HCT116 (cell line): ENCODE results near the gene ATP2C1. TPM values are rescaled to one million over a fixed set of nuclear protein-coding genes. Genes with fewer than 3 reads are reported as not detected.

ENCODE experiments used
- ATAC-seq: fragments of 200-7000 bp; cut with Tn5 transposase; 2 replicates; pipeline ENCODE4 v1.9.1; 2020; ENCODE audit warnings: mild to moderate bottlenecking, moderate library complexity
- BruUV-seq: library from RNA; stranded (reverse); fragments of 400-500 nt; replicated peaks from 2 replicates; lab custom pipeline; 2021; lab: Mats Ljungman, UMichigan
- CTCF ChIA-PET: fragments of 300-600 bp; sonication (Branson Sonifier 250); formaldehyde crosslinking; loops from one replicate; lab custom pipeline; 2021; ENCODE audit warnings: antibody characterized with exemption; lab: Charles Lee
- POLR2A ChIA-PET: fragments of 300-600, 350-600 bp; sonication (Branson Sonifier 250); formaldehyde crosslinking; loops from one replicate; lab custom pipeline; 2021; ENCODE audit warnings: antibody characterized with exemption; lab: Charles Lee
- RAD21 ChIA-PET, 2 experiments: fragments of 300-600 bp; sonication (Branson Sonifier 250); formaldehyde crosslinking; loops; one replicate each; lab custom pipeline; 2023; ENCODE audit warnings: low total read pairs in 2 of 2; ENCODE audit not compliant: uncharacterized antibody in 2 of 2, unreplicated experiment in 2 of 2, low non-redundant PET in 1 of 2; lab: Charles Lee
- DNase-seq: peaks from one replicate; pipeline ENCODE4 v3.0.0-alpha.2; 2010; ENCODE audit warnings: low read depth, low spot score
- H2AFZ ChIP-seq: fragments of 200-600 bp; shearing (Covaris generic), sonication (generic); 2 replicates; pipeline ENCODE4 v1.6.1; 2017; ENCODE audit warnings: low read depth, mixed run types, mixed read lengths, antibody characterized with exemption, low read length; ENCODE audit not compliant: poor library complexity, severe bottlenecking
- H3K27ac ChIP-seq: 2 replicates; pipeline ENCODE4 v1.5.1; 2012; ENCODE audit warnings: low read depth, low read length
- H3K27me3 ChIP-seq: fragments of 200-600 bp; sonication (generic); 2 replicates; pipeline ENCODE4 v1.6.1; 2016; ENCODE audit warnings: mixed run types, low read length, mixed read lengths; ENCODE audit not compliant: insufficient read depth
- H3K36me3 ChIP-seq, 2 experiments: fragments of 200-500 bp in 1 of 2; fragments of 200-600 bp in 1 of 2; sonication (Bioruptor generic) in 1 of 2; sonication (generic) in 1 of 2; 2 replicates each; pipeline versions ENCODE4 v1.5.1 to v1.6.1; 2014 to 2016; ENCODE audit warnings: low read length in 2 of 2, inconsistent platforms in 1 of 2, mixed read lengths in 1 of 2, mixed run types in 1 of 2; ENCODE audit not compliant: insufficient read depth in 2 of 2, control insufficient read depth in 1 of 2
- H3K4me1 ChIP-seq, 2 experiments: fragments of 200-600 bp in 1 of 2; sonication (generic) in 1 of 2; 2 replicates each; pipeline versions ENCODE4 v1.5.1 to v1.6.1; 2012 to 2017; ENCODE audit warnings: low read length in 2 of 2, inconsistent platforms in 1 of 2, mild to moderate bottlenecking in 1 of 2, mixed read lengths in 1 of 2, mixed run types in 1 of 2, moderate library complexity in 1 of 2; ENCODE audit not compliant: insufficient read depth in 2 of 2, control insufficient read depth in 1 of 2
- H3K4me2 ChIP-seq: fragments of 200-600 bp; sonication (generic); 2 replicates; pipeline ENCODE4 v1.6.1; 2017; ENCODE audit warnings: mixed run types, low read length, mixed read lengths
- H3K4me3 ChIP-seq, 2 experiments: fragments of 200-600 bp in 1 of 2; sonication (generic) in 1 of 2; replicated peaks in 1 of 2; 2 replicates each; pipeline ENCODE4 v1.5.1; 2011 to 2016; ENCODE audit warnings: low read length in 2 of 2, control low read depth in 1 of 2, low read depth in 1 of 2, mild to moderate bottlenecking in 1 of 2, mixed read lengths in 1 of 2, mixed run types in 1 of 2
- H3K79me2 ChIP-seq: fragments of 200-600 bp; sonication (generic); 2 replicates; pipeline ENCODE4 v1.6.1; 2017; ENCODE audit warnings: mild to moderate bottlenecking, mixed run types, low read length, moderate library complexity, mixed read lengths; ENCODE audit not compliant: insufficient read depth
- H3K9ac ChIP-seq: fragments of 200-600 bp; sonication (generic); 2 replicates; pipeline ENCODE4 v1.6.1; 2016; ENCODE audit warnings: low read length, mixed read lengths
- H3K9me2 ChIP-seq: fragments of 200-600 bp; sonication (generic), shearing (Covaris generic); 2 replicates; pipeline ENCODE4 v1.6.1; 2017; ENCODE audit warnings: mixed run types, mild to moderate bottlenecking, moderate library complexity; ENCODE audit not compliant: insufficient read depth
- H3K9me3 ChIP-seq, 2 experiments: fragments of 200-500 bp in 1 of 2; fragments of 200-600 bp in 1 of 2; sonication (Bioruptor generic) in 1 of 2; sonication (generic) in 1 of 2; 2 replicates each; pipeline ENCODE4 v1.6.1; 2014 to 2017; ENCODE audit warnings: low read length in 2 of 2, mixed read lengths in 2 of 2, inconsistent platforms in 1 of 2, low read depth in 1 of 2, mild to moderate bottlenecking in 1 of 2, mixed run types in 1 of 2, moderate library complexity in 1 of 2; ENCODE audit not compliant: control insufficient read depth in 1 of 2, insufficient read depth in 1 of 2
- H4K20me1 ChIP-seq: fragments of 200-600 bp; sonication (generic), shearing (Covaris generic); 2 replicates; pipeline ENCODE4 v1.6.1; 2017; ENCODE audit warnings: mixed run types, mild to moderate bottlenecking, moderate library complexity; ENCODE audit not compliant: insufficient read depth
- CBX3 ChIP-seq: IDR thresholded peaks from 2 replicates; pipeline ENCODE4 v1.6.1; 2012; ENCODE audit warnings: low read depth
- CEBPB ChIP-seq: IDR thresholded peaks from 2 replicates; pipeline ENCODE4 v1.6.1; 2012; ENCODE audit warnings: low read depth
- EGR1 ChIP-seq: IDR thresholded peaks from 2 replicates; pipeline ENCODE4 v1.6.1; 2012; ENCODE audit warnings: low read depth
- ELF1 ChIP-seq: IDR thresholded peaks from 2 replicates; pipeline ENCODE4 v1.6.1; 2012; ENCODE audit warnings: low read depth, borderline replicate concordance
- FOSL1 ChIP-seq: IDR thresholded peaks from 2 replicates; pipeline ENCODE4 v1.6.1; 2012; ENCODE audit warnings: low read depth
- POLR2AphosphoS5 ChIP-seq: IDR thresholded peaks from 2 replicates; pipeline ENCODE4 v1.6.1; 2011; ENCODE audit warnings: mild to moderate bottlenecking, low read depth, low read length, moderate library complexity
- REST ChIP-seq: IDR thresholded peaks from 2 replicates; pipeline ENCODE4 v1.6.1; 2012; ENCODE audit warnings: low read depth
- SIN3A ChIP-seq: IDR thresholded peaks from 2 replicates; pipeline ENCODE4 v1.6.1; 2012; ENCODE audit warnings: low read depth
- SP1 ChIP-seq: IDR thresholded peaks from 2 replicates; pipeline ENCODE4 v1.6.1; 2012; ENCODE audit warnings: low read depth
- SRF ChIP-seq: IDR thresholded peaks from 2 replicates; pipeline ENCODE4 v1.6.1; 2012; ENCODE audit warnings: low read depth
- TCF7L2 ChIP-seq: IDR thresholded peaks from 2 replicates; pipeline ENCODE4 v1.7.0; 2011; ENCODE audit warnings: borderline replicate concordance, inconsistent platforms; ENCODE audit not compliant: insufficient read depth, insufficient read length; ENCODE audit errors: extremely low read depth
- YY1 ChIP-seq: IDR thresholded peaks from 2 replicates; pipeline ENCODE4 v1.6.1; 2011; ENCODE audit warnings: low read length, low read depth, moderate library complexity, mild to moderate bottlenecking; ENCODE audit not compliant: insufficient replicate concordance; ENCODE audit errors: extremely low read depth
- ZFX ChIP-seq: fragments of 450-650 bp; IDR thresholded peaks from 2 replicates; pipeline ENCODE4 v1.6.1; 2017
- ZNF274 ChIP-seq: fragments of 200-500 bp; sonication (Bioruptor generic); IDR thresholded peaks from 2 replicates; pipeline ENCODE4 v1.6.1; 2014; ENCODE audit warnings: mild to moderate bottlenecking, low read depth, low read length, inconsistent platforms
- intact Hi-C: fragments of 100-400 bp; cut with micrococcal nuclease; formaldehyde crosslinking; loops from 2 replicates; pipeline ENCODE4 v1.10.0; 2022
- total RNA-seq: library from RNA; stranded (reverse); gene quantifications from one replicate; pipeline ENCODE4 v1.2.1, GENCODE V29; 2021; ENCODE audit not compliant: unreplicated experiment
- TF ChIP-seq, protein P1 (sequence below), 3 experiments: fragments of 200-600 bp in 1 of 3; sonication (generic) in 1 of 3; IDR thresholded peaks in 2 of 3; conservative IDR thresholded peaks in 1 of 3; 2 replicates each; pipeline ENCODE4 v1.5.1; 2012 to 2017; ENCODE audit warnings: low read depth in 2 of 3, low read length in 2 of 3, antibody characterized with exemption in 1 of 3, borderline replicate concordance in 1 of 3, control low read depth in 1 of 3, mild to moderate bottlenecking in 1 of 3, mixed read lengths in 1 of 3, mixed run types in 1 of 3, moderate library complexity in 1 of 3; ENCODE audit not compliant: insufficient read depth in 1 of 3
- TF ChIP-seq, protein P2 (sequence below): IDR thresholded peaks from 2 replicates; pipeline ENCODE4 v1.6.1; 2011; ENCODE audit warnings: mild to moderate bottlenecking, low read length, moderate library complexity; ENCODE audit not compliant: insufficient replicate concordance; ENCODE audit errors: extremely low read depth

Gene ATP2C1
- total RNA-seq, 1 experiment from 2014 or later, result 69.1 TPM

DNA sequence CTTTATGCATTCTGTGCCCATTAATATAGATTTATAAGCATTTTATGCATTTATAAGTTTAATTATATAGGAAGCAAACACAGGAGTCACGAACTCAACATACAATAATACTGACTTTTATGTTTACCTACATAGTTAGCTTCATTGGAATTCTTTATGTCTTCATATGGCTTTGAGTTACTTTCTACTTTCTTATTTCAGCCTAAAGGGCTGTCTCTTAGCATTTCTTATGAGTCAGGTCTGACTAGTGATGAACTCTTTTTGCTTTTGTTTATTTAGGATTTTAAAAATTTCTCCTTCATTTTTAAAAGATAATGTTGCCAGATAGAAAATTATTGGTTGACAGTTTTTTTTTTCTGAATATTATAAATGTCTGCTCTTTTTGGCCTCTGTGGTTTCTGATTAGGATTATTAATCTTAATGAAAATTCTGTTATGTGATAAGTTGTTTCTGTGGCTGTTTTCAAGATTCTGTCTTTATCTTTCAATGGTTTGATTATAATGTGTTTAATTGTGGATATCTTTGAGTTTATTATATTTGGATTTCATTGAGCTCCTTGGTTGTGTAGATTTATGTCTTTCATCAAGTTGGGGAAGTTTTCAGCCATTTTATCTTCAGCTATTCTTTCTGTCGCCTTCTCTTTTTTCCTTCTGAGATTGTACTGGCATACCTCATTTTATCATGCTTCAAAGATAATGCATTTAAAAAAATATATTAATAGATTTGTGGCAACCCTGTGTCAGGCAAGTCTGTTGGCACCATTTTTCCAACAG, 54.3 kb downstream of the ATP2C1 start:
- H3K9me2 ChIP-seq, result no peaks in the 10 kb centered on the region
- no peaks in the 10 kb centered on the region for H3K4me1 ChIP-seq
- H3K9ac ChIP-seq, result no peak overlapping the region
- H3K4me3 ChIP-seq, result no peak overlapping the region
- H3K9me3 ChIP-seq, result no peaks in the 10 kb centered on the region
- DNase-seq (no peak), ATAC-seq (no peak)
- no peak overlapping the region for H3K27ac ChIP-seq
- no peaks in the 10 kb centered on the region for H4K20me1 ChIP-seq
- 0 out of 4 replicates have a peak, but pooled peaks cover 5 to 6% of the 10 kb centered on the region in 2 experiments for H3K36me3 ChIP-seq
- ChIA-PET RAD21 (no interaction called here), CTCF (no interaction called here), POLR2A (no interaction called here)
- H3K79me2 ChIP-seq, result no peaks in the 10 kb centered on the region
- intact Hi-C loops, result no loop called here
- H3K27me3 ChIP-seq, result no peaks in the 10 kb centered on the region
- H2AFZ ChIP-seq, result no peak overlapping the region
- no TSS peak for BruUV-seq
- TF ChIP-seq ELF1 (no peak), ZFX (no peak), FOSL1 (no peak), REST (no peak), TCF7L2 (no peak), ZNF274 (no peak), SP1 (no peak), SRF (no peak), CEBPB (no peak), SIN3A (no peak), CBX3 (no peak), POLR2AphosphoS5 (no peak), YY1 (no peak), EGR1 (no peak)
- TF ChIP-seq, protein P1, sequence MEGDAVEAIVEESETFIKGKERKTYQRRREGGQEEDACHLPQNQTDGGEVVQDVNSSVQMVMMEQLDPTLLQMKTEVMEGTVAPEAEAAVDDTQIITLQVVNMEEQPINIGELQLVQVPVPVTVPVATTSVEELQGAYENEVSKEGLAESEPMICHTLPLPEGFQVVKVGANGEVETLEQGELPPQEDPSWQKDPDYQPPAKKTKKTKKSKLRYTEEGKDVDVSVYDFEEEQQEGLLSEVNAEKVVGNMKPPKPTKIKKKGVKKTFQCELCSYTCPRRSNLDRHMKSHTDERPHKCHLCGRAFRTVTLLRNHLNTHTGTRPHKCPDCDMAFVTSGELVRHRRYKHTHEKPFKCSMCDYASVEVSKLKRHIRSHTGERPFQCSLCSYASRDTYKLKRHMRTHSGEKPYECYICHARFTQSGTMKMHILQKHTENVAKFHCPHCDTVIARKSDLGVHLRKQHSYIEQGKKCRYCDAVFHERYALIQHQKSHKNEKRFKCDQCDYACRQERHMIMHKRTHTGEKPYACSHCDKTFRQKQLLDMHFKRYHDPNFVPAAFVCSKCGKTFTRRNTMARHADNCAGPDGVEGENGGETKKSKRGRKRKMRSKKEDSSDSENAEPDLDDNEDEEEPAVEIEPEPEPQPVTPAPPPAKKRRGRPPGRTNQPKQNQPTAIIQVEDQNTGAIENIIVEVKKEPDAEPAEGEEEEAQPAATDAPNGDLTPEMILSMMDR (IDR thresholded peaks at IDR 0.05 in 2 of 3, conservative IDR thresholded peaks at IDR 0.05 in 1 of 3; ENCODE audit: borderline replicate concordance in 1 of 3, insufficient read depth in 1 of 3, low read depth in 2 of 3, low read length in 2 of 3), result no peak
- TF ChIP-seq, protein P2, sequence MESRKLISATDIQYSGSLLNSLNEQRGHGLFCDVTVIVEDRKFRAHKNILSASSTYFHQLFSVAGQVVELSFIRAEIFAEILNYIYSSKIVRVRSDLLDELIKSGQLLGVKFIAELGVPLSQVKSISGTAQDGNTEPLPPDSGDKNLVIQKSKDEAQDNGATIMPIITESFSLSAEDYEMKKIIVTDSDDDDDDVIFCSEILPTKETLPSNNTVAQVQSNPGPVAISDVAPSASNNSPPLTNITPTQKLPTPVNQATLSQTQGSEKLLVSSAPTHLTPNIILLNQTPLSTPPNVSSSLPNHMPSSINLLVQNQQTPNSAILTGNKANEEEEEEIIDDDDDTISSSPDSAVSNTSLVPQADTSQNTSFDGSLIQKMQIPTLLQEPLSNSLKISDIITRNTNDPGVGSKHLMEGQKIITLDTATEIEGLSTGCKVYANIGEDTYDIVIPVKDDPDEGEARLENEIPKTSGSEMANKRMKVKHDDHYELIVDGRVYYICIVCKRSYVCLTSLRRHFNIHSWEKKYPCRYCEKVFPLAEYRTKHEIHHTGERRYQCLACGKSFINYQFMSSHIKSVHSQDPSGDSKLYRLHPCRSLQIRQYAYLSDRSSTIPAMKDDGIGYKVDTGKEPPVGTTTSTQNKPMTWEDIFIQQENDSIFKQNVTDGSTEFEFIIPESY, result no peak
- no peak overlapping the region for H3K4me2 ChIP-seq
